ENCODE measurements around the gene ASTN2. TPM values are rescaled to one million over a fixed set of nuclear protein-coding genes. Genes with fewer than 3 reads are reported as not detected.

ASTN2 gene
- total and polyA plus RNA-seq, 10 of the 15 experiments (the other 5 are each of a cell fraction or from before 2014, with no cell fraction given), result 1.4 to 15.7 (median 7.0) TPM

DNA sequence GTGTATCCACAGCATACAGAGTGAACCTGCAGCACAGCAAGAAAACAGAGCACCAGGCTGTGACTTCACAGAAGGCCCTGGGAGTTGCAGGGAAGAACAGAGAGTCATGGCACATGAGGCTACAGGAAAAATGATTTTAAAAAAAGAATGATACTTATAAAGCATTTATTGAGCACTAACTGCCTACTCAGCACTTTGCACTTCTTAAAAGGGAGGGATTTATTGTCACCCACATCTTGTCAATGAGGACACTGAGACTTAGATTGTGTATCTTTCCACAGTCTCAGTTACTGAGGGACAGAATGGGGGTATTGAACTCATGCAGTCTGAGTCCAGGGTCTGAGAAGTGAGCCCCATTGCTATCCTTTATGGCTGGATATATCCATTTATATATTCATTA is 972.3 kb downstream of the ASTN2 start:
- no peak for FAIRE-seq
- Histone ChIP-seq H3K9me3 (replicated peaks; ENCODE audit: control insufficient read depth, insufficient read depth, low read length) (no peaks in the 10 kb centered on the region), H3K79me2 (ENCODE audit: control insufficient read depth, insufficient read depth, low read length) (no peaks in the 10 kb centered on the region), H4K20me1 (ENCODE audit: control insufficient read depth, insufficient read depth) (no peaks in the 10 kb centered on the region), H3K9ac (ENCODE audit: control insufficient read depth, insufficient read depth, low read length) (no peak overlapping the region), H2AFZ (ENCODE audit: control insufficient read depth, low read depth, low read length) (no peak overlapping the region), H3K27ac (ENCODE audit: control insufficient read depth, insufficient read depth) (no peak overlapping the region), H3K4me2 (ENCODE audit: control insufficient read depth, insufficient read depth) (no peak overlapping the region), H3K4me3 (no peak overlapping the region), H3K4me1 (ENCODE audit: control insufficient read depth, insufficient read depth, low read length) (no peaks in the 10 kb centered on the region), H3K27me3 (replicated peaks in 1 of 2; ENCODE audit: control insufficient read depth in 2 of 2, insufficient read depth in 2 of 2, low read length in 1 of 2) (no peaks in the 10 kb centered on the region), H3K36me3 (ENCODE audit: control insufficient read depth in 2 of 2, insufficient read depth in 2 of 2, low read length in 1 of 2) (no peaks in the 10 kb centered on the region)
- RAD21 ChIA-PET (ENCODE audit: unreplicated experiment), result no interaction called here
- SMC1A ChIA-PET (ENCODE audit: uncharacterized antibody, unreplicated experiment), result no interaction called here
- DNase-seq (ENCODE audit: low read depth, low spot score), result no peak
- in situ Hi-C loops (cut with MboI), result no loop called here
- TF ChIP-seq MTA2 (IDR thresholded peaks at IDR 0.05; ENCODE audit: low read depth), result no peak
- TF ChIP-seq ESRRA (IDR thresholded peaks at IDR 0.05; ENCODE audit: low read length), result no peak
- TF ChIP-seq SUPT20H (IDR thresholded peaks at IDR 0.05; ENCODE audit: borderline replicate concordance, control insufficient read depth, low read depth, low read length), result no peak
- no peak for TF ChIP-seq SMARCA5 (IDR thresholded peaks at IDR 0.05)
- TF ChIP-seq TCF7 (IDR thresholded peaks at IDR 0.05; ENCODE audit: borderline replicate concordance), result no peak
- TF ChIP-seq, protein P1, sequence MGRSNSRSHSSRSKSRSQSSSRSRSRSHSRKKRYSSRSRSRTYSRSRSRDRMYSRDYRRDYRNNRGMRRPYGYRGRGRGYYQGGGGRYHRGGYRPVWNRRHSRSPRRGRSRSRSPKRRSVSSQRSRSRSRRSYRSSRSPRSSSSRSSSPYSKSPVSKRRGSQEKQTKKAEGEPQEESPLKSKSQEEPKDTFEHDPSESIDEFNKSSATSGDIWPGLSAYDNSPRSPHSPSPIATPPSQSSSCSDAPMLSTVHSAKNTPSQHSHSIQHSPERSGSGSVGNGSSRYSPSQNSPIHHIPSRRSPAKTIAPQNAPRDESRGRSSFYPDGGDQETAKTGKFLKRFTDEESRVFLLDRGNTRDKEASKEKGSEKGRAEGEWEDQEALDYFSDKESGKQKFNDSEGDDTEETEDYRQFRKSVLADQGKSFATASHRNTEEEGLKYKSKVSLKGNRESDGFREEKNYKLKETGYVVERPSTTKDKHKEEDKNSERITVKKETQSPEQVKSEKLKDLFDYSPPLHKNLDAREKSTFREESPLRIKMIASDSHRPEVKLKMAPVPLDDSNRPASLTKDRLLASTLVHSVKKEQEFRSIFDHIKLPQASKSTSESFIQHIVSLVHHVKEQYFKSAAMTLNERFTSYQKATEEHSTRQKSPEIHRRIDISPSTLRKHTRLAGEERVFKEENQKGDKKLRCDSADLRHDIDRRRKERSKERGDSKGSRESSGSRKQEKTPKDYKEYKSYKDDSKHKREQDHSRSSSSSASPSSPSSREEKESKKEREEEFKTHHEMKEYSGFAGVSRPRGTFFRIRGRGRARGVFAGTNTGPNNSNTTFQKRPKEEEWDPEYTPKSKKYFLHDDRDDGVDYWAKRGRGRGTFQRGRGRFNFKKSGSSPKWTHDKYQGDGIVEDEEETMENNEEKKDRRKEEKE (IDR thresholded peaks at IDR 0.05), result no peak
- TF ChIP-seq RAD21 (IDR thresholded peaks at IDR 0.05; ENCODE audit: insufficient read depth, low read depth, low read length), result no peak
- no peak for TF ChIP-seq RUNX3 (IDR thresholded peaks at IDR 0.05; ENCODE audit: low read length)
- intact Hi-C loops (cut with micrococcal nuclease; ENCODE audit: unreplicated experiment), result no loop called here
- CTCF ChIA-PET, result no interaction called here
- POLR2A ChIA-PET, result no interaction called here
- no peak for ATAC-seq
- no TSS peak for BruUV-seq (replicated peaks)
